GM13977 (cell line): ENCODE measurements around the gene USP24.

Source experiments
- DNase-seq: peaks from one replicate; pipeline ENCODE4 v3.0.0; 2012; ENCODE audit warnings: low spot score
- in situ Hi-C: fragments of 300-500 bp; cut with MboI; formaldehyde crosslinking; loops from one replicate; pipeline ENCODE4 v1.12.0; 2022; ENCODE audit warnings: low sequenced_read_pairs, low pct_unique_long_range_greater_than_20kb, mixed read lengths, inconsistent platforms; ENCODE audit not compliant: unreplicated experiment
- TF ChIP-seq, protein P1 (sequence below): IDR thresholded peaks from 2 replicates; pipeline ENCODE4 v1.5.1; 2012; ENCODE audit warnings: mild to moderate bottlenecking, control low read depth; ENCODE audit not compliant: insufficient read depth; ENCODE audit errors: extremely low read depth, missing control alignments

The USP24 gene

DNA sequence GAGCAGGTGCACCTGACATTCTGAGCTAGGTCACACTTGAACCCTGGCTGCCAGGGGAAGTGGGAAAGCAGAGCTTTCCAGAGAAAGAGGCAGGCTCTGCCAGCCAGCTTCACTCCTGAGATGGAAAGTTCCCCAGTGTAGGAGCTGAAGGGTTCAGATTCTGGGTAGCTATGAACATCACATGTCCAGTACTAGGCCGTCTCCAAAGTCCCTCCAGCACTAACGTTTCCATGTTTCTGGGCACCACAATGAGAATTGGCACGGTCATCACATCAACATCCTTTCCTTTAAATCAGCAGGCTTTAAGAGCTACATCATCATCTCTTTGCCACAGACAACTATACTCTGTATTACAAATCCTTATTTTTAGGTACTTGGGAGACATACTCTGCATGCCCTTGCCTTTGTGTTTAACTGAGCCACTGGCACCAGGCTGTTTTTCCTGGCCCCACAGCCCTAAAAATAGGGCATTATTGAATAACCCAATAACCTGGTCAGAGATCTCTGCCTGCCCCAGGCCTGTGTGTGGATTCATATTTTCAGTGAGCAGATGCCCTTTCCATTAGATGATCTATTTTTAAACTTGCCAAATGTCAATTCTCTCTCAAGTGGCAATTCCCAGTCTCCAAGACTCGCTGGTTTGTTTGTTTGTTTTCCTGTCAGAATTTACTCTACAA lies 35.4 kb upstream of the USP24 start:
- TF ChIP-seq, protein P1, sequence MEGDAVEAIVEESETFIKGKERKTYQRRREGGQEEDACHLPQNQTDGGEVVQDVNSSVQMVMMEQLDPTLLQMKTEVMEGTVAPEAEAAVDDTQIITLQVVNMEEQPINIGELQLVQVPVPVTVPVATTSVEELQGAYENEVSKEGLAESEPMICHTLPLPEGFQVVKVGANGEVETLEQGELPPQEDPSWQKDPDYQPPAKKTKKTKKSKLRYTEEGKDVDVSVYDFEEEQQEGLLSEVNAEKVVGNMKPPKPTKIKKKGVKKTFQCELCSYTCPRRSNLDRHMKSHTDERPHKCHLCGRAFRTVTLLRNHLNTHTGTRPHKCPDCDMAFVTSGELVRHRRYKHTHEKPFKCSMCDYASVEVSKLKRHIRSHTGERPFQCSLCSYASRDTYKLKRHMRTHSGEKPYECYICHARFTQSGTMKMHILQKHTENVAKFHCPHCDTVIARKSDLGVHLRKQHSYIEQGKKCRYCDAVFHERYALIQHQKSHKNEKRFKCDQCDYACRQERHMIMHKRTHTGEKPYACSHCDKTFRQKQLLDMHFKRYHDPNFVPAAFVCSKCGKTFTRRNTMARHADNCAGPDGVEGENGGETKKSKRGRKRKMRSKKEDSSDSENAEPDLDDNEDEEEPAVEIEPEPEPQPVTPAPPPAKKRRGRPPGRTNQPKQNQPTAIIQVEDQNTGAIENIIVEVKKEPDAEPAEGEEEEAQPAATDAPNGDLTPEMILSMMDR = no peak
- DNase-seq = no peak
- in situ Hi-C loops = no loop called here

DNA sequence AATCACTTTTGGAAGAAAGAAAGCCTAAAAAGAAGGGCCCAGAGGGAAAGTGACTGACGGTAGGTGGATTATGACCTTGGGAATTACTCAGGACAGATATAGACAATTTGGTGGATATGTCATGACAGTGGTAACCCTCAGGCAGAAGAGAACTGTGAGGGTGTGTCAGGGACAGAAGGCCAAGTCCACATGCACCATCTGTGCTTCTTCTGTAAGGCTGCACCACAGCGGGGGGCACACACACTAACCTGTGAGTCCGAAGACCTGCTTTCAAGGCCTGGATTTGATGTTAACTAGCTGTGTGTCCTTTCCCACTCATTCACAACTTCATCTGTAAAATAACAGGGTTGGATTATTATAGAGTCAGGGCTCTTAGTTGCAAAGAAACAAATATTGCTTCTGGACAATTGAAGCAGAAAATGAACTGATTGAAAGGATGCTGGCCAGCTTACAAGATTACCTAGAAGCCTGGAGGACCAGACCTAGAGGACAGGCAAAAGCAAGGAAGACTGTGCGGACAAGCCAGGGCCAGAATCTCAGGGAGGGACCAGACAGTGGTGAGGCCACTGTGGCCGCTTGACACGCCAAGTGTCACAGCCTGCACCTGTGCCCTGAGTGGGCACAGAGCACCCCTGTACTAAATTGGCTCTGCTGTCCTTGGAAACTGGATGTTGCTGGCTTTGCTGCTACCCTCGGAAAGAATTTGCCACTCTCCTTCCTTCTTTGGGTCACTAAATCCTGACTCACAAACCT lies 34.7 kb upstream of the USP24 start:
- in situ Hi-C loops = no loop called here
- TF ChIP-seq, protein P1 = no peak
- no peak for DNase-seq

DNA sequence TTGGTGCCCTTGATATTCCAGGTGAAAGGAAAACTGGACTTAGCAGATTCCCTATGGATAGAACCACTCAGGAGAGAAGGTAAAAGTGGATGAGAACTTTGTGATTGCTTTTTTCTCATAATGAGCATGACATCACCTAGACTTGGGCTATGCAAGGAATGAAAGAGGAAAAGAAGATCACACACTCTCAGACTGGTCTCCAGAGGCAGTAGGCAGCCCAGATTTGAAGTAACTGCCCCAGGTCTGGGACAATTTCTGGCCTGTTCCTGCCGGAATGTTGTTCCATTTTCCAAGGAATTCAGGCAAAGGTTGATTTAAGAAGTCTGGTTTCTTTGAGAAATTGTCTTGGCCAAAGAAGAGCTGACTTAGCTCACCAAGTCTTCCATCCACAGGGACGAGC lies 31.7 kb upstream of the USP24 start:
- in situ Hi-C loops = no loop called here
- no peak for DNase-seq
- TF ChIP-seq, protein P1 = no peak

DNA sequence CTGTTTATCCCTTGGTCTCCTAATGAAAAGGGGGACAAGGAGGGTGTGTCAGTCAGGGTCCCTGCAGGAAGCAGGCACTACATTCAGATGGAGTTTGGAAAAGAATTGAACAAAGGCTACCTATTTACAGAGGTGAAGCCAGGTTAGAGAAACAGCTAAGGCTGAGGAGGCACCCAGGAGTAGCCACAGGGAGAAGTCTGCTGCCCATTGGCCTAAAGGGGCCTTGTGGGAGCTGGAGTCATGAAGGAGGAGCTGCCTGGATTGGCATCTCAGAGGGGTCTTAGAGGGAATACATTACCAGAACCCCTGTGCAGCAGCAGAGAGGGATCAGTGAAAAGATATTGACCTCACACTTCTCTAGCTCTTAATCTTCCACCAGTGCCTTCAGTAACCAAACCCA lies 31.2 kb upstream of the USP24 start:
- DNase-seq = no peak
- TF ChIP-seq, protein P1 = no peak
- in situ Hi-C loops = no loop called here

DNA sequence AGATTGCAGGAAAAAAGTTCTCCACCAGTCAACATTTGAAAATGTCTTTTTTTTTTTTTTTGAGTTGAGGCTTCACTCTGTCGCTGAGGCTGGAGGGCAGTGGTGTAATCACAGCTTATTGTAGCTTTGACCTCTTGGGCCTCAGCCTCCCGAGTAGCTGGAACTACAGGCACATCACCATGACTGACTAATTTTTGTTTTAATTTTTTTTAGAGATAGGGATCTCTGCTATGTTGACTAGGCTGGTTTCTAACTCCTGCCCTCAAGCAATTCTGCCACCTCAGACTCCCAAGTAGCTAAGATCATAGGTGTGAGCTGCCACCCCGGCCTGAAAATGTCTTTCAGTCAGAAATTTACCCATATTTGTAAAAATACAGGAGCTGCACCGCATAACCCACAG lies 30.6 kb upstream of the USP24 start:
- TF ChIP-seq, protein P1 = no peak
- no peak for DNase-seq
- in situ Hi-C loops = no loop called here

DNA sequence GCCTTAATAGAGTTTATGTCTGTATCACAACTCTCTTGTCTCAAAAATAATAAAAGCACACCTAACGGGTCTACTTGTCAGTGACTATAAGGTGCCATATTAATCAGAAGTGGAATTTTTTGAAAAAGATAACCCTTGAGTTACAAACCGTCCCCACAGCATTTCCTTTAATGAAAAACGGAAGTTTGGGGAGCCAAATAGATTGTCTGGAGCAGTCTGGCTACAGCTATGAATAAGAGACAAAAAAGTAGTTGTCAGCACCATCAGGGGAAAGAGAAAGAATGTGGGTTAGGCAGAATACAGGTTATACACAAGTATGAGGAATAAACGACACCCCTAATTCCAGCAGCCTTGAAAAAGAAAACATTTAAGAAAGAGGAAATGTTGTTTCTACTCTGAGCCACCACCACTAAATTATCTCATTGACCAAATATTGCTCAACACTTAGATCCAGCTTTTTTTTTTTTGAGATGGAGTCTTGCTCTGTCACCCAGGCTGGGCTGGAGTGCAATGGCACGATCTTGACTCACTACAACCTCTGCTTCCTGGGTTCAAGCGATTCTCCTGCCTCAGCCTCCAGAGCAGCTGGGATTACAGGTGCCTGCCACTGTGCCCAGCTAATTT lies 29.4 kb upstream of the USP24 start:
- no peak for DNase-seq
- TF ChIP-seq, protein P1 = no peak
- in situ Hi-C loops = no loop called here
